Ishikawa (cell line): ENCODE results near the gene GGT6.

ENCODE experiments used
- CEBPB ChIP-seq: IDR thresholded peaks from 2 replicates; pipeline ENCODE4 v1.6.1; 2012
- CREB1 ChIP-seq: IDR thresholded peaks from 2 replicates; pipeline ENCODE4 v1.6.1; 2012; ENCODE audit warnings: low read depth
- EGR1 ChIP-seq: IDR thresholded peaks from 2 replicates; pipeline ENCODE4 v1.6.1; 2012
- EP300 ChIP-seq: IDR thresholded peaks from 2 replicates; pipeline ENCODE4 v1.6.1; 2012; ENCODE audit warnings: borderline replicate concordance
- FOXM1 ChIP-seq: IDR thresholded peaks from 2 replicates; pipeline ENCODE4 v1.6.1; 2012; ENCODE audit warnings: low read depth, borderline replicate concordance
- NFIC ChIP-seq: IDR thresholded peaks from 2 replicates; pipeline ENCODE4 v1.6.1; 2012
- RAD21 ChIP-seq: IDR thresholded peaks from 2 replicates; pipeline ENCODE4 v1.6.1; 2012; ENCODE audit warnings: low read depth
- TAF1 ChIP-seq: IDR thresholded peaks from 2 replicates; pipeline ENCODE4 v1.6.1; 2012; ENCODE audit warnings: low read depth, mild to moderate bottlenecking
- YY1 ChIP-seq: IDR thresholded peaks from 2 replicates; pipeline ENCODE4 v1.6.1; 2012; ENCODE audit warnings: low read depth
- ZBTB7A ChIP-seq: IDR thresholded peaks from 2 replicates; pipeline ENCODE4 v1.6.1; 2012; ENCODE audit warnings: low read depth
- TF ChIP-seq, protein P1 (sequence below): IDR thresholded peaks from 2 replicates; pipeline ENCODE4 v1.6.1; 2012
- TF ChIP-seq, protein P2 (sequence below): IDR thresholded peaks from 2 replicates; pipeline ENCODE4 v1.6.1; 2012; ENCODE audit warnings: low read depth, mild to moderate bottlenecking
- TF ChIP-seq, protein P3 (sequence below): IDR thresholded peaks from 2 replicates; pipeline ENCODE4 v1.6.1; 2012

DNA sequence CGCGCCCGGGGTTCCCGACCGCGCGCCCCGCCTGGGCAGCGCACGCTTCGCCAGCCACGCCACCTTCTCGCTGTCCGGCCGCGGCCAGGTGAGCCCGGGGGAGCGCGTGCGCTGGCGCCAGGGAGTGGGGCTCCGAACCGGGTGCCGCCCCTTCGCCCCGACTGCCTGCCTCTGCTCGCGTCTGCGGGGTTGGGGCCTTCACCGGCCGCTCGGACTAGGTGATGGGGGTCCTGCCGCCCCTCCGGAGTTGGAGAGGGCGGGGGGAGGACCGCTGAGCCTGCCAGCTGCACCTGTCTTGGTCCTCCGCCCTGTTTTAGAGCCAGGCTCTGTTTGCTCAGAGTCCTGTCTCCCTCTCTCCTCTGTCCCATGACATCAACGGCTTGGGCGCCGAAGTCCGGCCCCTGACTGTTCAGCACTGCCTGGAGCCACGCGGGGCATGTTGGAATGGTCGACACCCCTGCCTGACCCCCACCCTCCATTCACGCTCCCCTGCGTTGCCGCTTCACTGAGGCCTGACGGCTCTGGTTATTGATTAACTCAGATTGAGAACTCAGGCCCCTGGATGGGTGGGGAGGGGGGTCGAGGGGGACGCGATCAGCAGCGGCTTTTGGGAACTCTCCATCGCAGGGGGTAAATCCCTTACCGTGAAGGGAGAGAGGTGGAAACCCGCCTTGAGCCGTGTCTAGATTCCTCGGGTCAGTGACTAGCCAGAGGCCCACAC, 24.7 kb upstream of the GGT6 start:
- TF ChIP-seq FOXM1 = no peak
- no peak for TF ChIP-seq TAF1
- TF ChIP-seq, protein P1, sequence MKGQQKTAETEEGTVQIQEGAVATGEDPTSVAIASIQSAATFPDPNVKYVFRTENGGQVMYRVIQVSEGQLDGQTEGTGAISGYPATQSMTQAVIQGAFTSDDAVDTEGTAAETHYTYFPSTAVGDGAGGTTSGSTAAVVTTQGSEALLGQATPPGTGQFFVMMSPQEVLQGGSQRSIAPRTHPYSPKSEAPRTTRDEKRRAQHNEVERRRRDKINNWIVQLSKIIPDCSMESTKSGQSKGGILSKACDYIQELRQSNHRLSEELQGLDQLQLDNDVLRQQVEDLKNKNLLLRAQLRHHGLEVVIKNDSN = no peak
- no peak for TF ChIP-seq EGR1
- no peak for TF ChIP-seq CEBPB
- TF ChIP-seq, protein P2, sequence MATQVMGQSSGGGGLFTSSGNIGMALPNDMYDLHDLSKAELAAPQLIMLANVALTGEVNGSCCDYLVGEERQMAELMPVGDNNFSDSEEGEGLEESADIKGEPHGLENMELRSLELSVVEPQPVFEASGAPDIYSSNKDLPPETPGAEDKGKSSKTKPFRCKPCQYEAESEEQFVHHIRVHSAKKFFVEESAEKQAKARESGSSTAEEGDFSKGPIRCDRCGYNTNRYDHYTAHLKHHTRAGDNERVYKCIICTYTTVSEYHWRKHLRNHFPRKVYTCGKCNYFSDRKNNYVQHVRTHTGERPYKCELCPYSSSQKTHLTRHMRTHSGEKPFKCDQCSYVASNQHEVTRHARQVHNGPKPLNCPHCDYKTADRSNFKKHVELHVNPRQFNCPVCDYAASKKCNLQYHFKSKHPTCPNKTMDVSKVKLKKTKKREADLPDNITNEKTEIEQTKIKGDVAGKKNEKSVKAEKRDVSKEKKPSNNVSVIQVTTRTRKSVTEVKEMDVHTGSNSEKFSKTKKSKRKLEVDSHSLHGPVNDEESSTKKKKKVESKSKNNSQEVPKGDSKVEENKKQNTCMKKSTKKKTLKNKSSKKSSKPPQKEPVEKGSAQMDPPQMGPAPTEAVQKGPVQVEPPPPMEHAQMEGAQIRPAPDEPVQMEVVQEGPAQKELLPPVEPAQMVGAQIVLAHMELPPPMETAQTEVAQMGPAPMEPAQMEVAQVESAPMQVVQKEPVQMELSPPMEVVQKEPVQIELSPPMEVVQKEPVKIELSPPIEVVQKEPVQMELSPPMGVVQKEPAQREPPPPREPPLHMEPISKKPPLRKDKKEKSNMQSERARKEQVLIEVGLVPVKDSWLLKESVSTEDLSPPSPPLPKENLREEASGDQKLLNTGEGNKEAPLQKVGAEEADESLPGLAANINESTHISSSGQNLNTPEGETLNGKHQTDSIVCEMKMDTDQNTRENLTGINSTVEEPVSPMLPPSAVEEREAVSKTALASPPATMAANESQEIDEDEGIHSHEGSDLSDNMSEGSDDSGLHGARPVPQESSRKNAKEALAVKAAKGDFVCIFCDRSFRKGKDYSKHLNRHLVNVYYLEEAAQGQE = no peak
- TF ChIP-seq NFIC = no peak
- no peak for TF ChIP-seq RAD21
- TF ChIP-seq, protein P3, sequence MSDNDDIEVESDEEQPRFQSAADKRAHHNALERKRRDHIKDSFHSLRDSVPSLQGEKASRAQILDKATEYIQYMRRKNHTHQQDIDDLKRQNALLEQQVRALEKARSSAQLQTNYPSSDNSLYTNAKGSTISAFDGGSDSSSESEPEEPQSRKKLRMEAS = no peak
- no peak for TF ChIP-seq EP300
- no peak for TF ChIP-seq YY1
- no peak for TF ChIP-seq ZBTB7A
- TF ChIP-seq CREB1 = no peak
